Islet of Langerhans (tissue), 1 donor: ENCODE data around the gene SUPT3H.

ENCODE experiments used
- FAIRE-seq: peaks from one replicate; lab custom pipeline; 2011; peaks lifted over from hg19 to GRCh38; lab: Jason Lieb, UNC

Gene SUPT3H

GRCh38 chr6:45377554-45378333 lies at the start of gene SUPT3H:
Gene SUPT3H (minus strand): TSS chr6:45377934.
- FAIRE-seq = no peak

GRCh38 chr6:45426251-45426650 lies 48.5 kb upstream of the SUPT3H start:
- FAIRE-seq = no peak

DNA sequence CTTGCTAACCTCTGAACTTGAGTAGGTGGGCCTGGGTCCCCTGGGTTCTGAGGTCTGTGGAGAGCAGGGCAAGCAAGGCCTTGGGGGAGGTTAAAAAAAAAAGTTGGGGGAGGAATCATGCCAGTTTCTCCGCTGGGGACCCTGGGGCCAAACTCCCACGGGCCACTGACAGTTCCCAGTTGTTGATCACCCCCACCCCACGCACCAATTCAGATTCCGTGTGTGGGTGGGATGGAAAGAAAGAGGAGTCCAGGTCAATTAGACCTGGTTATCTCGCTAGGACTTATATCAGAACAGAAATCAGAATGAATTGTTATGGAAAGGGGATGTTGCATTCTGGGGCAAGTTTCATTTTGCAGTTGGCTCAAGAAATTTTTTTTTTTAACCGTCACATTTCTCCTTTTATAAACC lies 46.7 kb upstream of the SUPT3H start:
- no peak for FAIRE-seq

DNA sequence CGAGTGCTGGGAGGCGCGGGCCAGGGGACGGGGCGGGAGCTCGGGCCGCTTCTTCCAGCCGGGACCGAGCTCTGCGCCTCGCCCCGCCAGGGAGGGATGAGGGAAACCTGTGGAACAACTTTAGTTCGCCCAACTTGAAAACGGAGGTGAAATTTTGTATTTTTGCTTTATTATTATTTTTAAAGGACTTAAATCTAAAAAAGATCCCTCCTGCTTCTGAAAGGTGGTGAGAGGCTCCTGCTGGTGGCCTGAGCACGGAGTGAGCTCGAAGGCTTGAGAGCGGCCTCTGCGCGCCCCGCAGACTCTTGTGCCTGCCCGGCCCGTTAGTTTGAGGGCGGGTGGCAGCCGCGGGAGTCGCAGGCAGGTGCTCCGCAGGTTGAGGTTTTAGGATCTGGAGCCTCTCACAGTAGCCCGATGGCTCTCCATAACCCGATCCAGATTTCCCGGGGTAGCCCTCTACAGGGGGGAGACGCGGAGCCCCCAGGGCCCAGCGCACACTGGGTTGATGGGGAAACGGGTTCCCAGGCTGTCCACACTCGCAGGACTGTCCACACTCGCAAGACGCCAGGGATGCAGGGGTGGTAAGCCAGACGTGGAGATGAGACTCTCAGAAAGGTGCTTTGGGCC lies 46.2 kb upstream of the SUPT3H start:
- FAIRE-seq = no peak

DNA sequence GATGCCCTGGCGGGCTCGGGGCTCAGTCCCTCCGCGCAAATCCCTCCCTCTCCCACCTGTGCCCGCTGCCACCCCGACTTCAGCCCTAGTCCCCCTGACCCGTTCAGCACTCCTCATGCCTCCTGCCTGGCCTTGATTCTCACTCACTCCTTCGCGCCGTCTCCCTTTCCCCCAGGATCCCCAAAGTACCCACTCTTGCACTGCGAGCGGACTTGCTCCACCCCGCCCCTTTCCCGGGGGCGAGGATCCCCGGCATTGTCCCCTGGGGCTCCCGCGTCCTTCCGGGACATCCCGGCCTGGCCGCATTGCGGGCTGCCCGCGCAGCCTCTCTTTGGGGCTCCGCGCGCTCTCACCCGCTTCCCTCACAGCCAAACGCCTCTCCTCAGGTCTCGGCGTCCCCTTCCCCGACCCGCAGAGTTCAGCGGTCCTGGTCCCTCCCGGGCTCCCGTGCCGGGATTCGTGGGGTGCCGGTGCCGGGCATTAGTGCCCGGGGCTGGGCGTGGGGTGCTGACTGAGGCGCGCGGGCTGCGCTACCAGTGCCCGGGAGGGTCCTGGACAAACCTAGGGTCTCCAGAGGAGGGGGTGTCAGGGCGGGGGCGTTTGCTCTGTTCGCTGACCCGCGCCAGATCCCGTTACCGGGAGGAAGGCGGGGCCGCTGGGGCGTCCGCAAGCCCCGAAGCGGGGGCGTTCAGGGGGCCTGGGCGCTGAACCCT lies 45.5 kb upstream of the SUPT3H start:
- FAIRE-seq = no peak

DNA sequence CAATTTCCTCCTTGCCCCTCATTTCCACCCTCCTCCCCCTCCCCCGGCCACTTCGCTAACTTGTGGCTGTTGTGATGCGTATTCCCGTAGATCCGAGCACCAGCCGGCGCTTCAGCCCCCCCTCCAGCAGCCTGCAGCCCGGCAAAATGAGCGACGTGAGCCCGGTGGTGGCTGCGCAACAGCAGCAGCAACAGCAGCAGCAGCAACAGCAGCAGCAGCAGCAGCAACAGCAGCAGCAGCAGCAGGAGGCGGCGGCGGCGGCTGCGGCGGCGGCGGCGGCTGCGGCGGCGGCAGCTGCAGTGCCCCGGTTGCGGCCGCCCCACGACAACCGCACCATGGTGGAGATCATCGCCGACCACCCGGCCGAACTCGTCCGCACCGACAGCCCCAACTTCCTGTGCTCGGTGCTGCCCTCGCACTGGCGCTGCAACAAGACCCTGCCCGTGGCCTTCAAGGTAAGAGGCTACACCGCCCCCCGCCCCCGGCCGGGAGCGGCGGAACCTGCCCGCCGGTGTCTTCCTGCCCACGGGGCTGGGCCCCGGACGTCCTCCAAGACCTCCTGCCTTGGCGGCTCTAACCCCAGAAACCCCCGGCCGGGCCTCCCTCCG lies 44.9 kb upstream of the SUPT3H start:
- no peak for FAIRE-seq

- FAIRE-seq = no peak
Measured at GRCh38 chr6:45421709-45422502, 44.2 kb upstream of the SUPT3H start.

GRCh38 chr6:45420909-45421708 lies 43.4 kb upstream of the SUPT3H start:
- FAIRE-seq = no peak

DNA sequence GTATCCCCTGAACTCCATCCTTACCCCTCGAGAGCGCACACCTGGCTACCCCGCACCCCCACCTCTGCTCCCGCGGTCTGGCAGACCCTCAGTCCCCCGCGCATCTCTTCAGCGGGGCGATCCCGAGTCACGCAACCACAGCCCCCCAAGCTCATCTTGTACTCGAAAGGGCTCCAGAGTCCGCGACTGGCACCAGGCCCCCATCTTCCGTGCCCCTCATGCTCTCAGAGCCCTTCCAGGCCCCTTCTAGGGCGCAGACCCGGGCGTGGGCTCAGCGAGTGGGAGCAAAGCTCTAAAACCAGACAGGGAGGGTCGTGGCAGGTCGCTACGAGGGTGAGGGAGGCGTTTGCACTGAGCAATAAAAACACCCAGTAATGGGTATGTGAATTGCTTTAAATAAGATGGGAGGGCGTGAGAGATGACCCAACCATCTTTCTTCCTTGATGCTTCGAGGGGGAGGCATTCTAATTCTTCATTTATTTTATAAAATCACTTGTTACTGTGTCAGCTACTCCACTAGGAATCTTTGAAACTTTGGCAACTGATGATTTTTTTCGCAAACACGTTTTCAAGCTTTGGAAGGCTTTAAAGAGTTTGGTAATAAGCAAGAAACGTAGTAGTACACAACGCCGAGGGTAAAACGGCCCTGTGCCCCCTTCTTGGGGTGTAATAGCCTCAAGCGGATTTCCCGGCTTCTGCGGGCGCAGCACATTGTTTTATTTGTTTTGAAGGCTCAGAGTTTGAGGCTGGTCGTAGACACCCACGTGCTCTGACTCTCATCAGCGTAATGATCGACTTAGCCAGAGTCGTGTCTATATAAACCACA lies 42.6 kb upstream of the SUPT3H start:
- FAIRE-seq = no peak

DNA sequence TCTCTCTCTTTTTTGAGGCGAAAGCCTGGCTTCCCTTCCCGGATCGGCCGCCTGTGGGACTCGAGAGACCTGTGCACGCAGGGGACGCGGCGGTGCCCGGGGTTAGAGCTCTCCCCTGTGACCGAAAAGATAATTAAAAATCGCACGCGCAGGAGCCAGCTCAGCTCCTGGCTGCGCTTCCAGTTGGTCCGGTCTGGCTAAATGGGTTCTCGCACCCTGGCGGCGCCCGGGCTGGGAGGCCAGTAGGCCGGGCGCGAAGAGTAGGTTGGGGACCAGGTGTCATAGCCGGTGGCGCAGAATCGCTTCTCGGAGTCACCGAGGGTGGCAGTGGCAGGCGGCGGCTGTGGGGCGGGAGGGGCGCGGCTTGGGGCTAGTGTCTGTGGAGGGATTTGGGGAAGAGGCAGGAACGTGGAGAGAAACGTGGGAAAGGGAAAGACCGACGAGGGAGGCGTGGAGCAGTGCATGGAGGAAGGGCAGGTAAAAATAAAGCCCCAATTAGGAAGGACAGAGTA lies 41.9 kb upstream of the SUPT3H start:
- FAIRE-seq = no peak

- FAIRE-seq = no peak
Measured at GRCh38 chr6:45417436-45417835, 39.7 kb upstream of the SUPT3H start.

GRCh38 chr6:45416700-45417099 lies 39.0 kb upstream of the SUPT3H start:
- no peak for FAIRE-seq

GRCh38 chr6:45415788-45416518 lies 38.2 kb upstream of the SUPT3H start:
- no peak for FAIRE-seq

- no peak for FAIRE-seq
Measured at GRCh38 chr6:45415315-45415714, 37.6 kb upstream of the SUPT3H start.

DNA sequence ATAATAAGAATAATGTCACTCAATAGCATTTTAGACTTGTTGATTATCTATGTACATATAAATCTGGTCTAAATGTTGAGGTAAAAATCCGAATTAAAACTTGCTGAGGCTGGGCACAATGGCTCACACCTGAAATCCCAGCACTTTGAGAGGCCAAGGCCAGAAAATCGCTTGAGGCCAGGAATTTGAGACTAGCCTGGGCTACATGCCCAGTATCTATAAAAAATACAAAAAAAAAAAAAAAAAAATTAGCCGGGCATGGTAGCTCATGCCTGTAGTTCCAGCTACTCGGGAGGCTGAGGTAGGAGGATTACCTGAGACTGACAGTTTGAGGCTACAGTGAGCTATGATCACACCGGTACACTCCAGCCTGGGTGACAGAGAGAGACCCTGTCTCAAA lies 34.2 kb upstream of the SUPT3H start:
- no peak for FAIRE-seq

DNA sequence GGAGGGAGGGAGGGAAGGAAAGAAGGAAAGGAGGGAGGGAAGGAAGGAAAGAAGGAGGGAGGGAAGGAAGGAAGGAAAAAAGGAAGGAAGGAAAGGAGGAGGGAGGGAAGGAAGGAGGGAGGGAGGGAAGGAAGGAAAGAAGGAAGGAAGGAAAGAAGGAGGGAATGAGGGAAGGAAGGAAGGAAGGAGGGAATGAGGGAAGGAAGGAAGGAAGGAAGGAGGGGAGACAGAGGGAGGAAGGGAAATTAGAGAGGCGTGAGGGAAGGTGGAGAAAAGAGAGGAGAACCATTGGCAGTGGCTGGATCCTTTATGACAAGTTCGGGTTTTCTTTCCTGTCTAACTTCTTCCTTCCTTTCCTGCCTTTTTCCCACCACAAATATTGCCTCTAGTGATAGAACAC lies 22.3 kb upstream of the SUPT3H start:
- no peak for FAIRE-seq

DNA sequence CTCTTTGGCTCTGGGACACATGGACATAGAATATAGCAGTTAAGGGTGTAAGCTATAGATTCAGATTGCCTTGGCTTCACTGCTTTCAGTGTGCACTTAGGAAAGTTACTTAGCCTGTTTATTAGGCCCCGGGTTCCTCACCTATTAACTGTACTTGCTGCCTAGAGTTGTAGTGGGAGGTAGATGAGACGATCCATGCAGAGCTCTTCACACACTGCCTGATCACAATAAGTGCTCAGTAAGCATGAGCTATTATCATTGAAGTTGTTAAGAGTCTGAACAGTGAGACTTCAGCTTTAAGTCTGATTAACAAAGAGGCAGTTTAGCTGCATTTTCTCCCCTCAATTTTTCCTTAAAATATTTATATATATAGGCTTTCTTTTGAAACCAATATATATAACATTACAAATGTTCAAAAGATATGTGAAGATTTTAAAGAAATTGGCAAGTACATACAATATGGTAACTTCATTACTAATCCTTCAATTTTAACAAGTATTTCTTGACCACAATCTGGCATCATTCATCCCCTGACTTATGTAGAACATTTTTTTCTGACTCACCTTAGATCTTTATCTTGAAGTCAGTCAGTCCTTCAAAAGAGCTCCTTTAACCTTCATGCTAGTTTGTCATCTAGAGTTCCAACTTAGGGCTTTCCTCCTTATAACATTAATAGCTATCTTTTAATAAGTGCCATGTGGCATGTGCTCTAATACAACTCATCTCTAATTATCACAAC lies 20.5 kb upstream of the SUPT3H start:
- no peak for FAIRE-seq

DNA sequence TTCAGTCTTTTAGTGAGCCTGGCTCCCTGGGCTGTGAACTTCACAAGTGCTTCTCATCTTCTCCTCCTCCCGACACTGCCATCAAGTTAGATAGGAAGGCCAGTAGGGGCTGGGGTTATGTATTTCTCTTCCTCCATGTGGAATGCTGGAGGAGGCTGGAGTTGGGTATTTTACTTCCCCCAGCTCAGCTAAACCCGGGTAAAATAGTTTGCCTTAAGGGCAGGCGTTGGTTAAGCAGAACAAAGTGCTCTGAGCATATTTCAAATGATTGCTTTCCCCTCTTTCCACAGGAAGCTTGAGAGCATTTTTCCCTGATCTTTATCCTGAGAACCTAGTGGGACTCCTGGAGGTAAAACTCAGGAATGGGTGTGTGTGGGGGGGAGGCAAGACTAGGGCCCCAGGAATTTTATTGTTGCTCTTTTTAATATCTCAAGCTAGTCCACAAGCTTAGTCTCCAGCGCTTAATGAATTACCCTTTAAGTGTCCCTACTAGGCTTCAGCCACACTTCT lies 16.9 kb upstream of the SUPT3H start:
- FAIRE-seq = no peak

DNA sequence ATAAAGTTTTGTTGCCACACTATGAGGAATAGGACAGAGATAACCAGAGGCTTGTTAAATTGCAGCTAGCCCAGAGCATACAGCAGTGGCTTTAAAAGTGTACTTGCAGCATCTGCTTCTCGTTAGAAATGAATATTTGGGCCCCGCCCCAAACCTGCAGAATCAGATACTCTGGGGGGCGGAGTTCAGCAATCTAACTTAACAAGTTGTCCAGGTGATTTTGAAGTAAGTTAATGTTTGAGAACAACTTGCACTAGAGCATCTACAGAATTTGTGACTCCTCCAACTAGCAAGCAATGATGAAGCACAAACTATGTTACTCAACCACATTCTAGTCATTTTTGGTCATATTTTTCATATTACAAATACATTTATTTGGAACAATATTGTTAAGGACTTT lies 10.6 kb upstream of the SUPT3H start:
- FAIRE-seq = no peak
